IMR-90 (cell line): ENCODE measurements around the gene RUNX1. TPM values are rescaled to one million over a fixed set of nuclear protein-coding genes. Genes with fewer than 3 reads are reported as not detected.

Experiments used
- ATAC-seq: fragments of 200-7000 bp; cut with Tn5 transposase; 2 replicates; pipeline ENCODE4 v1.9.1; 2020; ENCODE audit warnings: low read depth, mild to moderate bottlenecking, moderate library complexity
- BruUV-seq: library from RNA; stranded (reverse); fragments of 400-500 nt; replicated peaks from 2 replicates; lab custom pipeline; 2021; lab: Mats Ljungman, UMichigan
- CTCF ChIA-PET: fragments of 300-600 bp; formaldehyde crosslinking; extraction: SDS; loops from one replicate; lab custom pipeline; 2021; ENCODE audit warnings: antibody characterized with exemption; lab: Yijun Ruan, JAX
- POLR2A ChIA-PET: fragments of 300-600 bp; sonication (Branson Sonifier 250); formaldehyde crosslinking; loops from one replicate; lab custom pipeline; 2022; ENCODE audit warnings: antibody characterized with exemption; ENCODE audit not compliant: unreplicated experiment; lab: Charles Lee
- DNase-seq: peaks from one replicate; pipeline ENCODE4 v3.0.0; 2013
- H2AFZ ChIP-seq: replicated peaks from 2 replicates; pipeline ENCODE3; 2013; ENCODE audit warnings: low read length, mild to moderate bottlenecking; ENCODE audit not compliant: poor library complexity
- H2AK5ac ChIP-seq: 2 replicates; pipeline ENCODE4 v1.6.1; 2013; ENCODE audit warnings: low read depth, low read length, inconsistent platforms
- H2AK9ac ChIP-seq: replicated peaks from 2 replicates; pipeline ENCODE3; 2013; ENCODE audit warnings: mild to moderate bottlenecking, low read depth, low read length, moderate library complexity; ENCODE audit not compliant: poor library complexity
- H2BK120ac ChIP-seq: 2 replicates; pipeline ENCODE4 v1.6.1; 2013; ENCODE audit warnings: low read depth, low read length, inconsistent platforms
- H2BK15ac ChIP-seq: 3 replicates; pipeline ENCODE4 v1.6.1; 2013; ENCODE audit warnings: low read depth, low read length, inconsistent platforms
- H2BK20ac ChIP-seq: 2 replicates; pipeline ENCODE4 v1.6.1; 2013; ENCODE audit warnings: low read depth, mild to moderate bottlenecking, inconsistent platforms, low read length, moderate library complexity
- H2BK5ac ChIP-seq: 2 replicates; pipeline ENCODE4 v1.6.1; 2013; ENCODE audit warnings: mild to moderate bottlenecking, low read depth, low read length, inconsistent platforms; ENCODE audit not compliant: poor library complexity, severe bottlenecking
- H3K14ac ChIP-seq: replicated peaks from 2 replicates; pipeline ENCODE4 v1.6.1; 2013; ENCODE audit warnings: low read depth, low read length, inconsistent platforms
- H3K18ac ChIP-seq: 2 replicates; pipeline ENCODE4 v1.6.1; 2013; ENCODE audit warnings: low read depth, low read length, control low read depth
- H3K23ac ChIP-seq: 2 replicates; pipeline ENCODE4 v1.6.1; 2013; ENCODE audit warnings: low read depth, low read length, inconsistent platforms
- H3K27ac ChIP-seq: 2 replicates; pipeline ENCODE4 v1.5.1; 2013; ENCODE audit warnings: mild to moderate bottlenecking, control low read depth, low read length; ENCODE audit not compliant: insufficient read depth
- H3K27me3 ChIP-seq: 2 replicates; pipeline ENCODE4 v1.6.1; 2013; ENCODE audit warnings: low read length; ENCODE audit not compliant: control insufficient read depth, insufficient read depth
- H3K36me3 ChIP-seq: 2 replicates; pipeline ENCODE4 v1.6.1; 2013; ENCODE audit warnings: low read length, mixed read lengths; ENCODE audit not compliant: control insufficient read depth, insufficient read depth
- H3K4ac ChIP-seq: 2 replicates; pipeline ENCODE4 v1.6.1; 2013; ENCODE audit warnings: low read depth, low read length, inconsistent platforms
- H3K4me1 ChIP-seq: 2 replicates; pipeline ENCODE4 v1.6.1; 2013; ENCODE audit warnings: low read length, mixed read lengths; ENCODE audit not compliant: control insufficient read depth, insufficient read depth
- H3K4me2 ChIP-seq: 2 replicates; pipeline ENCODE4 v1.6.1; 2013; ENCODE audit warnings: low read depth, mild to moderate bottlenecking, control low read depth, low read length, moderate library complexity
- H3K4me3 ChIP-seq: 2 replicates; pipeline ENCODE4 v1.5.1; 2013; ENCODE audit warnings: low read depth, mild to moderate bottlenecking, control low read depth, low read length, moderate library complexity; ENCODE audit not compliant: insufficient read depth
- H3K56ac ChIP-seq: 2 replicates; pipeline ENCODE4 v1.6.1; 2013; ENCODE audit warnings: low read length, inconsistent platforms; ENCODE audit not compliant: insufficient read depth; ENCODE audit errors: extremely low read depth
- H3K79me1 ChIP-seq, 2 experiments: 2 replicates each; pipeline ENCODE4 v1.6.1; 2013; ENCODE audit warnings: low read length in 2 of 2, inconsistent platforms in 1 of 2, low read depth in 1 of 2
- H3K9ac ChIP-seq: 2 replicates; pipeline ENCODE4 v1.6.1; 2013; ENCODE audit warnings: low read depth, low read length, control low read depth
- H3K9me1 ChIP-seq: 2 replicates; pipeline ENCODE4 v1.6.1; 2013; ENCODE audit warnings: low read length, inconsistent platforms; ENCODE audit not compliant: insufficient read depth
- H3K9me3 ChIP-seq: 2 replicates; pipeline ENCODE4 v1.6.1; 2013; ENCODE audit warnings: low read length; ENCODE audit not compliant: control insufficient read depth, insufficient read depth
- H4K20me1 ChIP-seq: 2 replicates; pipeline ENCODE4 v1.6.1; 2013; ENCODE audit warnings: low read length, inconsistent platforms; ENCODE audit not compliant: insufficient read depth
- H4K5ac ChIP-seq: 2 replicates; pipeline ENCODE4 v1.6.1; 2013; ENCODE audit warnings: mild to moderate bottlenecking, low read depth, low read length, control low read depth
- H4K8ac ChIP-seq, 2 experiments: 2 replicates each; pipeline ENCODE4 v1.6.1; 2013; ENCODE audit warnings: low read depth in 2 of 2, low read length in 2 of 2, control low read depth in 1 of 2, inconsistent platforms in 1 of 2
- H4K91ac ChIP-seq: 2 replicates; pipeline ENCODE4 v1.6.1; 2013; ENCODE audit warnings: low read depth, low read length, inconsistent platforms; ENCODE audit not compliant: insufficient read depth
- BHLHE40 ChIP-seq: fragments of 150-350 bp; IDR thresholded peaks from 2 replicates; pipeline ENCODE4 v1.6.1; 2016; ENCODE audit warnings: mild to moderate bottlenecking, low read depth, low read length
- CEBPB ChIP-seq: IDR thresholded peaks from 2 replicates; pipeline ENCODE4 v1.6.1; 2012; ENCODE audit warnings: low read depth, low read length, improper control_type of control experiment
- FOS ChIP-seq: fragments of 150-350 bp; IDR thresholded peaks from 2 replicates; pipeline ENCODE4 v1.6.1; 2016; ENCODE audit warnings: low read depth, low read length
- MAFK ChIP-seq: IDR thresholded peaks from 2 replicates; pipeline ENCODE4 v1.6.1; 2012; ENCODE audit warnings: low read depth, low read length, improper control_type of control experiment
- POLR2A ChIP-seq: IDR thresholded peaks from 2 replicates; pipeline ENCODE4 v1.6.1; 2012; ENCODE audit warnings: mild to moderate bottlenecking, low read depth, low read length
- WGBS, 2 experiments: methylation state at CpG; one replicate each; pipeline versions ENCODE4 v1.1.5 to v1.1.7; 2013; ENCODE audit warnings: missing lambda C conversion rate in 2 of 2; ENCODE audit not compliant: insufficient read length in 1 of 2; ENCODE audit errors: extremely low coverage in 2 of 2; 5-methylcytosine and 5-hydroxymethylcytosine counted together
- dilution Hi-C: fragments of 300-500 bp; cut with HindIII; formaldehyde crosslinking; loops from one replicate; pipeline ENCODE4 v1.14.3; 2018; ENCODE audit warnings: low sequenced_read_pairs; ENCODE audit not compliant: unreplicated experiment
- in situ Hi-C: fragments of 300-500 bp; cut with MboI; formaldehyde crosslinking; loops from 3 replicates; pipeline ENCODE4 v1.14.3; 2019; ENCODE audit warnings: low sequenced_read_pairs, inconsistent platforms, mixed read lengths
- intact Hi-C: fragments of 100-400 bp; cut with micrococcal nuclease; formaldehyde crosslinking; loops from 2 replicates; pipeline ENCODE4 v1.10.0; 2022
- polyA plus RNA-seq, 3 experiments: library from polyadenylated mRNA; depleted of rRNA; stranded (reverse); fragments of >200 nt; gene quantifications; 2 replicates each; pipeline ENCODE4 v1.2.3, GENCODE V29; 2012; ENCODE audit warnings: low replicate concordance in 1 of 3
- total RNA-seq: library from RNA; depleted of rRNA; stranded (reverse); fragments of >200 nt; gene quantifications from 2 replicates; pipeline ENCODE4 v1.2.3, GENCODE V29; 2012

Gene RUNX1
- total and polyA plus RNA-seq, 2 of the 4 experiments (the other 2 are of a cell fraction) = 34.5 to 56.5 TPM

DNA sequence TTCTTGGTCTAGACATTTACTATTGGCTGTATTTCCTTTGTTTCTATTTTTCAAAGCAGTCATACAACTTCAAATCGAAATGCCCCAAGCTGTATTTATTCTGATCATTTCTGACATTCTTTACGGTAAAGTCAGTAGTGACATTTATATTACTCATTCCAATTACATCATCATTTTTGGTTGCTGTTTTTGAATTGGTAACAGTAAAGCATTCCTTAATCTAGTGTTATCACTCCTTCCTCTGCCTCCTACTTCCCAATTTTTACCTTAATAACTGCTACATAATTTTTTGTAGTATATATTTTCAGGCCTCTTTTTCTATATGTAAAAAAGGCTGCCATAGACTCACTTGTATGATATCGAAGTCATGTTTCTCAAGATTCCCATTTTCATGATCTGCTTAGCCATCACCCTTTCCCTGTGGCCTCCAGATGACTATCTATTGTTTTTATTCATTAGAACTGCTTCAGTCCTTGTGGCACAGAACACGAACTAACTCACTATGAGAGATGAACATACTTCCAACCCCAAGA, 167.2 kb downstream of the RUNX1 start:
- H3K79me1 ChIP-seq = peaks cover 0 to 23% of the 10 kb centered on the region in 2 experiments; a peak in 2 of 4 replicates
- intact Hi-C loops = loop anchor here (5.0 kb wide), 1 partner anchor 70 kb away; no protein-coding TSS in a partner anchor
- H4K91ac ChIP-seq = peak overlapping the region; percentile 76
- peak overlapping the region; percentile 32; the same call in 1 of the 2 replicates for H3K4me3 ChIP-seq
- DNase-seq (peak; percentile 92), ATAC-seq (peak; percentile 61)
- peak overlapping the region; percentile 91 for H2BK120ac ChIP-seq
- H2AK9ac ChIP-seq = no peak overlapping the region
- TF ChIP-seq MAFK (peak; percentile 33; the same call in 1 of the 2 replicates), BHLHE40 (no peak), POLR2A (peak; percentile 59), CEBPB (peak; percentile 79), FOS (peak; percentile 71; the same call in 1 of the 2 replicates)
- peak overlapping the region; percentile 93 for H3K4me2 ChIP-seq
- H3K18ac ChIP-seq = peak overlapping the region; percentile 99
- no peaks in the 10 kb centered on the region for H3K27me3 ChIP-seq
- dilution Hi-C loops = no loop called here
- WGBS, 2 experiments = no CpG with 5 or more reads among the region's 4 CpGs
- H4K8ac ChIP-seq = peak overlapping the region; percentile 52 to 78
- peak overlapping the region; percentile 100; the same call in 1 of the 2 replicates for H3K9ac ChIP-seq
- peaks cover 15% of the 10 kb centered on the region for H3K9me1 ChIP-seq
- H3K9me3 ChIP-seq = no peaks in the 10 kb centered on the region
- peak overlapping the region; percentile 68 for H3K4ac ChIP-seq
- CTCF ChIA-PET = no interaction called here
- H2BK5ac ChIP-seq = peak overlapping the region; percentile 97
- BruUV-seq = no TSS peak
- peak overlapping the region; percentile 88; the same call in 1 of the 2 replicates for H4K5ac ChIP-seq
- H3K4me1 ChIP-seq = peaks cover 13% of the 10 kb centered on the region
- peak overlapping the region; percentile 86; the same call in 1 of the 2 replicates for H3K23ac ChIP-seq
- in situ Hi-C loops = loop anchor here (10.0 kb wide), 1 partner anchor 1053 kb away; no protein-coding TSS in a partner anchor
- POLR2A ChIA-PET = interaction anchor here (0.6 to 1.4 kb wide), 3 partner anchors 10 to 348 kb away, joined by 3 to 5 read pairs (median 4); no protein-coding TSS in a partner anchor
- H3K27ac ChIP-seq = peak overlapping the region; percentile 90
- peak overlapping the region; percentile 92 for H3K56ac ChIP-seq
- H3K14ac ChIP-seq = peak overlapping the region; percentile 71
- peaks cover 28% of the 10 kb centered on the region for H3K36me3 ChIP-seq
- peak overlapping the region; percentile 59 for H2AK5ac ChIP-seq
- H4K20me1 ChIP-seq = peaks cover 48% of the 10 kb centered on the region
- H2BK20ac ChIP-seq = peak overlapping the region; percentile 81
- H2BK15ac ChIP-seq = peak overlapping the region; percentile 12; the same call in 2 of the 3 replicates
- no peak overlapping the region for H2AFZ ChIP-seq
